HG03571 (cell line): ENCODE measurements around the gene SPRY1.

ENCODE experiments used
- ATAC-seq: cut with Tn5 transposase; IDR thresholded peaks from one replicate; pipeline ENCODE4 v1.9.1; 2021; ENCODE audit not compliant: unreplicated experiment

SPRY1 gene

GRCh38 chr4:123396307-123397143, at the start of gene SPRY1:
TSS of gene SPRY1 (plus strand) at chr4:123396795. CDS start at chr4:123401592, 4,797 bp downstream.
- ATAC-seq = peak; percentile 37

DNA sequence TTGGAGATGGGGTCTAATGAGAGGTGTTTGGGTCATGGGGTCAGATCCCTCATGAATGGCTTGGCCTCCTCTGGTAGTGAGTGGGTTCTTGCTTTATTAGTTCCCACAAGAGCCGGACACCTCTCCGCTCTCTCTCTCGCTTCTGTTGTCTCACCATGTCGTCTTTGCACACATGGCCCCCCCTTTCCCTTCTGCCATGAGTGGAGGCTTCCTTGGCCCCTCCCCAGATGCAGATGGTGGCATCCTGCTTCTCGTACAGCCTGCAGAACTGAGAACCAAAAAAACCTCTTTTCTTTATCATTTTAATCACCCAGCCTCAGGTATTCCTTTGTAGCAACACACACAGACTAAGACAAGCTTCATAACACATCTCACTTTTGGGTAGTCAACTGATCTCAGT, 49.6 kb upstream of the SPRY1 start:
- no peak for ATAC-seq

- no peak for ATAC-seq
These were observed 47.6 kb upstream of the SPRY1 start for GRCh38 chr4:123348946-123349345.

DNA sequence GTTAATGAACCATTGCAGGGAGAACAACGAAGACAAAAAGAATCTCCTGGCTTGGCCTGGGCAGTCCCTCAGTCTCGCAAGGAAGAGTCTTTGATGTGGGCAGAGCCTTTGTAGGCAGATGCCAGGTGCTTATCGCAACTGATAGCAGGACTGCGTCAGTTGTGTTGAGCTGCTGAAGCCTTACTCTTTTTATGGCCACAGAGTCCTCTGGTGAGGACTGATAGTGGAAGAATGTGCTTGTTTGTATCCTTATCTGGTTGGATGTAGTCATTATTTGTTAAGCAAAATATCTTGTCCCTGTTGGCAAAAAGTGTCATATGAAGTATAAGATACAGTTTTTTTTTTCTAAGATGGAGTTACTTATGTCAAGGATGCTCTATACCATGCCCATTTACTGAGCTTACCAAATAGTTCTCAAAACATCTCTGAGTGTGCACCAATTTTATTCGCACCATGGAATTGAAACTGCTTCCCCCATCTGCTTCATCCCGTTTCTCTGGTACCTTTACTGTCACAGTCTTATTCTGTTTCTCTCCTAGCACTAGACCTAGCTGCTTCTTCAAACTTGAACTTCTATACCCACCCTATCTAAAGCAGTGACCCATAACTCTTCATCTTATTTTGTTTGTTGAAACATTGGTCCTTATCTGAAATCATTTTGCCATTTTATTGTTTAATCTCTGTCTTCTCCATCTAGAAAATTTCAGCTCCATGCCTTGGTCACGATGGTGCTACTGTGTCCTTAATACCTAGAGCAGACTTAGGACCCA, 47.0 kb upstream of the SPRY1 start:
- ATAC-seq = no peak

- no peak for ATAC-seq
These were observed 46.4 kb upstream of the SPRY1 start for GRCh38 chr4:123350191-123350544.

- ATAC-seq = no peak
These were observed 45.9 kb upstream of the SPRY1 start for GRCh38 chr4:123350726-123351125.

DNA sequence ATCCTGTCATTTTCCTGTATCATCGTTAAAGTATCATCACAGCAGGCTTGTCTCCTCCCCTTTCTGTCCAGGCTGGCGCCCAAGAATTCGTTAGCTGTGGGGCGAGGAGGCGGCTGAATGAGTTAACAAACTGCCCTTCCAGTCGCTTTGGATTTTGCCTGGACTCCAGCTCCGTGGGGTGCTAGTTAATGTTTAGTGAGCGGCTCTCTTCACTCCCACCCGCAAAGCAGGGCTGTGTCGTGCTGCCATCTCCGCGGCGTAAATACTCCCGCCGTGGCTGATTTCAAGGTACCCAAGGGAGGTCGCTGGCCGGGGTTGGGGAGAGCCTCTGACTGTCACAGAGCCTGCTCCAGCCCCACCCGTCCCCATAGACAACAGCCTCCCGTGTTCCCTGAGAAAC, 44.9 kb upstream of the SPRY1 start:
- no peak for ATAC-seq

GRCh38 chr4:123352240-123352945, 44.2 kb upstream of the SPRY1 start:
- ATAC-seq = no peak

DNA sequence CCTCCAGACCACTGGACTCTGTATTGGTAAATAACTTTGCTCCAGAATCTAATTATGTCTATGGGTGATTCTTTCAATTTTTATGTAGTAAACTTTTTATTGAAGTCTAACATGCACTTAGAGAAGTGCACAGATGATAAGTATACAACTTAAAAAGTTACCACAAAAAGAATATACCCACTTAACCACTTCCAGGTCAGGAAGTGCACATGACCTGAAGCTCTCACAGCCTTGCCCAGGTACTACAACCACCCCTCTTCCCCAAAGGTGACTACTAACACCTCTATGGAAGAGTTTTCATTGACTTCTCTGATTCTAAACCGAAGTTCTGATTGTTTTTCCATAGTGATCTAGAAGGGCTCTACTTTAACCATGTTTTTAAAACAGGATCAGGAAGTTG, 43.6 kb upstream of the SPRY1 start:
- no peak for ATAC-seq

DNA sequence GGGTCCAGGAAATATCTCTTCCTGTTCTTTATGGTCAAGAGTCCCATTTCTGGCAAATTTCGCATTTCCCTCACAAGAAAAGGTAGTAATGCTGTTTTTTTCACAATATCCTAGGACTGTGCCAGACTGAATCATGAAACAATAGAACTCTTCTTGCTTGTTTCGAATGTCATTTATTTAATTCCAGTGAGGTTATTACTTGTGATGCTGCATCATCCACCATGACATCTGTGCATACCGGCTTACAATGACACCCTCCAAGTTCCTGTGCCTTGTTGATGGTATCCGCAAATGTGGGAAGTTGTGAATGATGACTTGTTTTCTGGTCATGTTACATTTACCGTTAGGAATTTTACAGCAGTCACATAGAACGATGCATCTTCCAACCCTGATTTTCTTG, 42.9 kb upstream of the SPRY1 start:
- no peak for ATAC-seq

DNA sequence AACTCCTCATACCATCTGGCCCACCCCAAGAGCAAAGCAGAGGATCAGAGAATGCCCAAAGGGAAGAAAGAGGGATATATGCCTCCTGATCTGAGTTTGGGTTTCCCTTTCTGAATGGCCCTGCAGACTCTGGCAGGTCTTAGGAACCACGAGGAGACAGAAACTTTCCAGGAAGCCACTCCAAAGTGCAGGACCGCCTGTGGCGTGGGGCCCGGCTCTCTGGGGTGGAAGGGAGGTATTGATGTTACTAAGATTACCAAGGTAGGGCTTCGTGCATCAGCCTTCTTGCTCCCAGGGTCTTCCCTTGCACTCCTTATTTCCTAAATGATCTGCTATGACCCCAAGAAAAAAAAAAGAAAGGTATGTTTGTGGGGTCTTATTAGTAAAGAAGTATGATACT, 41.9 kb upstream of the SPRY1 start:
- ATAC-seq = no peak

- no peak for ATAC-seq
These were observed 39.7 kb upstream of the SPRY1 start for GRCh38 chr4:123356921-123357320.

- ATAC-seq = no peak
These were observed 36.9 kb upstream of the SPRY1 start for GRCh38 chr4:123359449-123360315.

DNA sequence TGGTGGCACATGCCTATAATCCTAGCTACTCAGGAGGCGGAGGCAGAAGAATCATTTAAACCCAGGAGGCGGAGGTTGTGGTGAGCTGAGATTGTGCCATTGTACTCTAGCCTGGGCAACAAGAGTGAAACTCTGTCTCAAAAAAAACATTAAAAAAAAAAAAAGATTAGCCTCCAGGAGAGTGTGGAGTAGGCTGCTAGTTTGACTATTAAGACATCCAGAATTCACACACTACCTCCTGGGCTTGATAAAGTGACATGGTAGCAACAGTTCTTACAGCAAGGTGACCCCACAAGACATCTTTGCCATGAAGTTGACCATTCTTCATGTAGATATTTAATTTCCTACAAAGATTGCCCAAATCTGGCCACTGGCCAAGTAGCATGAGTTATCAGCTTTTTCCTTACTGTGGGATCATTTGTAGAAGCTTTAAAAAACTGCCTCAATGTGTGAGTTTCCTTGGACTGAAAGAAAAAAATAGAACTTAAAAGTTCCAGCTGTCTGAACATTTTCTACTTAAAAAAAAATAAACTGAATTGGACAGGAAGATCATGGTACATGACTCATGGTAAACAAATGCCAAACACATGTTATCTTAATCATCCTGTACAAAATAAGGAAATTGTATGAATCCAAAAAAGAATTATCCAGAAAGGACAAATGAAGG, 35.3 kb upstream of the SPRY1 start:
- no peak for ATAC-seq

- no peak for ATAC-seq
These were observed 34.5 kb upstream of the SPRY1 start for GRCh38 chr4:123362103-123362502.

DNA sequence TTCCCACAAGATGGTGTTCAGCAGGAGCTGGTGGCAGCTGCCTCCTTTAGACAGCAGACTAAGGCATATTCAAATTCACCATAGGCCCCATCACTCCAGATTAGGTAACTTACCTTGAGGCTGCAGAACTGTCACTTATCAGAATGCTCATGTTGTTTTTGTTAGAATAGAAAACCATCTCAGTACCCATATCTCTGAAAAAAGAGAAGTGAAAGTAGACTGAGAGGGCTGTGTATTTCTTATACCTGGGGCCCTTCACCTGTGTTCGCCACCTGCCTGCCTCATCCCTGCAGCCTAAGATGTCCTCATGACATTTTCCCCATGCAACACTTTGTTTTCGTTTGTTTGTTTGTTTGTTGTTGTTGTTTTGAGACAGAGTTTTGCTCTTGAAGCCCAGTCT, 32.9 kb upstream of the SPRY1 start:
- peak; percentile 66 for ATAC-seq

DNA sequence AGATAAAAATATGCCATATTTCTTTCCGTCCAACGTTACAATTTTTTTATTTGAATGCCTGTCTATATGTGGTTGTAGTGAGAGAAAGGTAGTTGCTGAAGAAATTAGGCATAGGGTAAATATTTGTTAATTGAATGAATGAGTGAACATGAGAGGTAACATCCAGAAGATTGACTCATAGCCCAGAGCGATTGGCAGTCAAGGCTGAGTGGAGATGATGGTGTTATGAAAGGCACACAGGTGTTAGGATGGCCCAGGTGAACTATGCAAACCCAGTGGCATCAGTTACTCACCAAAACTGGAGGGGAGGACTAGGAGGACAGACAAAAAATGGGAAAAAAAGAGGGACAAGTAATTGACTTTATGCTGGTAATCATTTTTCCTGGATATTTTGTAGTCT, 31.7 kb upstream of the SPRY1 start:
- no peak for ATAC-seq

- ATAC-seq = no peak
These were observed 31.2 kb upstream of the SPRY1 start for GRCh38 chr4:123365412-123365811.

GRCh38 chr4:123366144-123366748, 30.3 kb upstream of the SPRY1 start:
- ATAC-seq = no peak

DNA sequence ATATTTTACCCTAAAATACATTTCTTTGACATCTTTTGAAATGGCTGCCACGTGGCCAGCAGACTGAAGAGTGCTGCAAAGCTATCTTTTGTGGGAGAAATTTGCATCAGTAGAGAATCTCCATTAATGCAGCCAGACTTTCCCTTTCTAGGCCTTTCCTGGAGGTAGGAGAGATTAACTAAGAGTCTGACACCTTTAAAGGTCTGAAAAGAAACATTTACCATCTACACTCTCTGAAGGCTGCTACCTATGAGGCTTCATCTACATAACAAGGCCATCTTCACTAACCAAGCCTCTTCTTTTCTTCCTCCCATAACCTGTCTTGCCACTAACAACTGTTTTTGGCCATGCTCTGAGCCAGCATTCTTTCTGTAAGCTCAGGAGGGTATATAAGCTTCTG, 17.8 kb upstream of the SPRY1 start:
- no peak for ATAC-seq
